Activated naive CD4-positive, alpha-beta T cell treated with anti-CD3 and anti-CD28 coated beads for 36 hours (primary cell): Measurements from ENCODE around the gene EFNA5. TPM values are rescaled to one million over a fixed set of nuclear protein-coding genes. Genes with fewer than 3 reads are reported as not detected.

ENCODE experiments used
- CTCF ChIA-PET: fragments of 350-600 bp; sonication (Branson Sonifier 250); formaldehyde crosslinking; loops from one replicate; lab custom pipeline; 2021; ENCODE audit warnings: antibody characterized with exemption; lab: Charles Lee
- DNase-seq: peaks from one replicate; pipeline ENCODE4 v3.0.0-alpha.2; 2020
- H3K27ac Mint-ChIP-seq: one replicate; pipeline ENCODE4 v1.8.0; 2021; ENCODE audit warnings: mild to moderate bottlenecking, mixed read lengths
- H3K27me3 Mint-ChIP-seq: one replicate; pipeline ENCODE4 v1.8.0; 2021; ENCODE audit warnings: low read depth, mixed read lengths
- H3K36me3 Mint-ChIP-seq: one replicate; pipeline ENCODE4 v1.8.0; 2021; ENCODE audit warnings: low read depth, mixed read lengths
- H3K4me1 Mint-ChIP-seq: one replicate; pipeline ENCODE4 v1.8.0; 2021; ENCODE audit warnings: low read depth, mixed read lengths
- H3K4me3 Mint-ChIP-seq: one replicate; pipeline ENCODE4 v1.8.0; 2021; ENCODE audit warnings: mild to moderate bottlenecking, moderate library complexity, mixed read lengths
- H3K9me3 Mint-ChIP-seq: one replicate; pipeline ENCODE4 v1.8.0; 2021; ENCODE audit warnings: mixed read lengths
- intact Hi-C: fragments of 100-400 bp; cut with micrococcal nuclease; formaldehyde crosslinking; loops from one replicate; pipeline ENCODE4 v1.15.1; 2023
- total RNA-seq, 2 experiments: library from RNA; stranded (reverse); gene quantifications; one replicate each; pipeline ENCODE4 v1.2.3, GENCODE V29; 2021

The EFNA5 gene
- total RNA-seq, 2 experiments from 2014 or later, result not detected

GRCh38 chr5:107604990-107605389 lies 65.7 kb downstream of the EFNA5 start:
- DNase-seq, result no peak
- Mint-ChIP-seq H3K27me3 (peaks cover 15% of the 10 kb centered on the region), H3K9me3 (no peaks in the 10 kb centered on the region), H3K4me1 (no peaks in the 10 kb centered on the region), H3K27ac (no peak overlapping the region), H3K36me3 (no peaks in the 10 kb centered on the region), H3K4me3 (no peak overlapping the region)
- intact Hi-C loops, result no loop called here
- CTCF ChIA-PET, result no interaction called here

- H3K9me3 Mint-ChIP-seq, result no peaks in the 10 kb centered on the region
- no peak for DNase-seq
- no peaks in the 10 kb centered on the region for H3K4me1 Mint-ChIP-seq
- CTCF ChIA-PET, result interaction anchor here (1.0 kb wide), 1 partner anchor 32 kb away, joined by 3 read pairs; no protein-coding TSS in a partner anchor
- no peak overlapping the region for H3K4me3 Mint-ChIP-seq
- H3K27ac Mint-ChIP-seq, result no peak overlapping the region
- H3K36me3 Mint-ChIP-seq, result no peaks in the 10 kb centered on the region
- intact Hi-C loops, result no loop called here
- H3K27me3 Mint-ChIP-seq, result peaks cover 13% of the 10 kb centered on the region
Measured at GRCh38 chr5:107604146-107604910, 66.4 kb downstream of the EFNA5 start.

GRCh38 chr5:107603349-107603748 lies 67.4 kb downstream of the EFNA5 start:
- H3K9me3 Mint-ChIP-seq, result no peaks in the 10 kb centered on the region

GRCh38 chr5:107602896-107603295 lies 67.8 kb downstream of the EFNA5 start:
- CTCF ChIA-PET, result interaction anchor here (1.0 kb wide), 1 partner anchor 30 kb away, joined by 3 read pairs; no protein-coding TSS in a partner anchor
- no peak for DNase-seq
- Mint-ChIP-seq H3K27me3 (peaks cover 17% of the 10 kb centered on the region), H3K27ac (no peak overlapping the region), H3K9me3 (no peaks in the 10 kb centered on the region), H3K4me3 (no peak overlapping the region), H3K4me1 (no peaks in the 10 kb centered on the region), H3K36me3 (no peaks in the 10 kb centered on the region)
- intact Hi-C loops, result no loop called here

More at GRCh38 chr5:107603349-107603748, 67.4 kb downstream of the EFNA5 start:
- no peaks in the 10 kb centered on the region for H3K4me1 Mint-ChIP-seq
- no peak for DNase-seq
- no peak overlapping the region for H3K4me3 Mint-ChIP-seq
- no peaks in the 10 kb centered on the region for H3K36me3 Mint-ChIP-seq
- no peak overlapping the region for H3K27ac Mint-ChIP-seq
- H3K27me3 Mint-ChIP-seq, result peaks cover 17% of the 10 kb centered on the region
- CTCF ChIA-PET, result interaction anchor here (1.0 kb wide), 1 partner anchor 31 kb away, joined by 3 read pairs; no protein-coding TSS in a partner anchor
- intact Hi-C loops, result no loop called here

GRCh38 chr5:107601076-107601475 lies 69.7 kb downstream of the EFNA5 start:
- peaks cover 22% of the 10 kb centered on the region for H3K27me3 Mint-ChIP-seq
- H3K27ac Mint-ChIP-seq, result no peak overlapping the region
- H3K4me3 Mint-ChIP-seq, result no peak overlapping the region
- H3K9me3 Mint-ChIP-seq, result no peaks in the 10 kb centered on the region
- no peak for DNase-seq
- intact Hi-C loops, result no loop called here
- CTCF ChIA-PET, result interaction anchor here (1.4 kb wide), 1 partner anchor 29 kb away, joined by 4 read pairs; no protein-coding TSS in a partner anchor
- no peaks in the 10 kb centered on the region for H3K4me1 Mint-ChIP-seq
- no peaks in the 10 kb centered on the region for H3K36me3 Mint-ChIP-seq

- H3K27me3 Mint-ChIP-seq, result peaks cover 14% of the 10 kb centered on the region
- CTCF ChIA-PET, result interaction anchor here (0.7 kb wide), 1 partner anchor 76 kb away, joined by 3 read pairs; no protein-coding TSS in a partner anchor
- intact Hi-C loops, result no loop called here
- H3K4me3 Mint-ChIP-seq, result no peak overlapping the region
- H3K4me1 Mint-ChIP-seq, result no peaks in the 10 kb centered on the region
- H3K36me3 Mint-ChIP-seq, result no peaks in the 10 kb centered on the region
- H3K9me3 Mint-ChIP-seq, result no peaks in the 10 kb centered on the region
- no peak overlapping the region for H3K27ac Mint-ChIP-seq
- no peak for DNase-seq
Measured at GRCh38 chr5:107598958-107599357, 71.8 kb downstream of the EFNA5 start.

- Mint-ChIP-seq H3K4me3 (no peak overlapping the region), H3K27me3 (peaks cover 14% of the 10 kb centered on the region), H3K36me3 (no peaks in the 10 kb centered on the region), H3K9me3 (no peaks in the 10 kb centered on the region), H3K4me1 (no peaks in the 10 kb centered on the region), H3K27ac (no peak overlapping the region)
- intact Hi-C loops, result no loop called here
- no peak for DNase-seq
- CTCF ChIA-PET, result no interaction called here
Measured at GRCh38 chr5:107597803-107598202, 72.9 kb downstream of the EFNA5 start.

- no peak overlapping the region for H3K27ac Mint-ChIP-seq
- no peak overlapping the region for H3K4me3 Mint-ChIP-seq
- H3K27me3 Mint-ChIP-seq, result peaks cover 14% of the 10 kb centered on the region
- intact Hi-C loops, result no loop called here
- no peaks in the 10 kb centered on the region for H3K9me3 Mint-ChIP-seq
- no peaks in the 10 kb centered on the region for H3K4me1 Mint-ChIP-seq
- no peak for DNase-seq
- H3K36me3 Mint-ChIP-seq, result no peaks in the 10 kb centered on the region
- CTCF ChIA-PET, result interaction anchor here (0.7 kb wide), 1 partner anchor 39 kb away, joined by 4 read pairs; no protein-coding TSS in a partner anchor
Measured at GRCh38 chr5:107597247-107597646, 73.5 kb downstream of the EFNA5 start.

- intact Hi-C loops, result no loop called here
- no peaks in the 10 kb centered on the region for H3K4me1 Mint-ChIP-seq
- no peak overlapping the region for H3K4me3 Mint-ChIP-seq
- no peak overlapping the region for H3K27ac Mint-ChIP-seq
- CTCF ChIA-PET, result no interaction called here
- no peaks in the 10 kb centered on the region for H3K36me3 Mint-ChIP-seq
- peaks cover 10% of the 10 kb centered on the region for H3K27me3 Mint-ChIP-seq
- no peak for DNase-seq
- H3K9me3 Mint-ChIP-seq, result no peaks in the 10 kb centered on the region
Measured at GRCh38 chr5:107594253-107595045, 76.3 kb downstream of the EFNA5 start.

GRCh38 chr5:107593009-107593408 lies 77.7 kb downstream of the EFNA5 start:
- no peaks in the 10 kb centered on the region for H3K36me3 Mint-ChIP-seq
- intact Hi-C loops, result no loop called here
- peaks cover 10% of the 10 kb centered on the region for H3K27me3 Mint-ChIP-seq
- no peak for DNase-seq
- no peak overlapping the region for H3K4me3 Mint-ChIP-seq
- H3K4me1 Mint-ChIP-seq, result no peaks in the 10 kb centered on the region
- CTCF ChIA-PET, result no interaction called here
- H3K9me3 Mint-ChIP-seq, result no peaks in the 10 kb centered on the region
- no peak overlapping the region for H3K27ac Mint-ChIP-seq

- no peak overlapping the region for H3K4me3 Mint-ChIP-seq
- DNase-seq, result no peak
- H3K9me3 Mint-ChIP-seq, result no peaks in the 10 kb centered on the region
- no peaks in the 10 kb centered on the region for H3K36me3 Mint-ChIP-seq
- no peaks in the 10 kb centered on the region for H3K4me1 Mint-ChIP-seq
- intact Hi-C loops, result no loop called here
- peaks cover 9% of the 10 kb centered on the region for H3K27me3 Mint-ChIP-seq
- CTCF ChIA-PET, result no interaction called here
- no peak overlapping the region for H3K27ac Mint-ChIP-seq
Measured at GRCh38 chr5:107592515-107592914, 78.2 kb downstream of the EFNA5 start.

GRCh38 chr5:107590686-107591085 lies 80.1 kb downstream of the EFNA5 start:
- Mint-ChIP-seq H3K4me3 (no peak overlapping the region), H3K27me3 (peaks cover 4% of the 10 kb centered on the region), H3K9me3 (no peaks in the 10 kb centered on the region), H3K27ac (no peak overlapping the region), H3K36me3 (no peaks in the 10 kb centered on the region), H3K4me1 (no peaks in the 10 kb centered on the region)
- DNase-seq, result no peak
- CTCF ChIA-PET, result no interaction called here
- intact Hi-C loops, result no loop called here
